Rectal smooth muscle tissue (tissue), 1 donor: ENCODE results near the gene ARHGEF28.

Source experiments
- H3K27ac ChIP-seq: one replicate; pipeline ENCODE4 v1.7.0; 2013; ENCODE audit warnings: low read depth, low read length, inconsistent platforms
- H3K27me3 ChIP-seq: one replicate; pipeline ENCODE4 v1.7.0; 2013; ENCODE audit warnings: low read length; ENCODE audit not compliant: control insufficient read depth, insufficient read depth
- H3K36me3 ChIP-seq: one replicate; pipeline ENCODE4 v1.7.0; 2013; ENCODE audit warnings: low read length; ENCODE audit not compliant: control insufficient read depth, insufficient read depth
- H3K4me1 ChIP-seq: one replicate; pipeline ENCODE4 v1.7.0; 2013; ENCODE audit warnings: low read length; ENCODE audit not compliant: control insufficient read depth, insufficient read depth
- H3K4me3 ChIP-seq: one replicate; pipeline ENCODE4 v1.7.0; 2013; ENCODE audit warnings: low read length
- H3K9ac ChIP-seq: one replicate; pipeline ENCODE4 v1.7.0; 2013; ENCODE audit warnings: low read length

The ARHGEF28 gene

DNA sequence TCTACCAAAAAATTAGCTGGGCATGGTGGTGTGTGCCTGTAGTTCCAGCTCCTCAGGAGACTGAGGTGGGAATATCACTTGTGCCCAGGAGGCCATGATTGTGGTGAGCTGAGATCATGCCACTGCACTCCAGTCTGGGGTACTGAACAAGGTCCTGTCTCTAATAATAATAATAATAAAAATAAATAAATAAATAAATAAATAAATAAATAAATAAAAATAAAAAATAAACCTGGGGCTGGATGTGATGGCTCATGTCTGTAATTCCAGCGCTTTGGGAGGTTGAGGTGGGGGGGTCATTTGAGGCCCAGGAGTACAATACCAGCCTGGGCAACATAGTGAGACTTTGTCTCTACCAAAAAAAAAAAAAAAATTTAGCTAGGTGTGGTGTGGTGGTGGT, 113.7 kb downstream of the ARHGEF28 start:
- Histone ChIP-seq H3K36me3 (no peaks in the 10 kb centered on the region), H3K9ac (no peak overlapping the region), H3K27me3 (no peaks in the 10 kb centered on the region), H3K4me3 (no peak overlapping the region), H3K4me1 (no peaks in the 10 kb centered on the region), H3K27ac (no peak overlapping the region)

- H3K36me3 ChIP-seq = no peaks in the 10 kb centered on the region
- H3K27me3 ChIP-seq = no peaks in the 10 kb centered on the region
- no peaks in the 10 kb centered on the region for H3K4me1 ChIP-seq
- no peak overlapping the region for H3K27ac ChIP-seq
- H3K4me3 ChIP-seq = no peak overlapping the region
- H3K9ac ChIP-seq = no peak overlapping the region
These were observed 114.3 kb downstream of the ARHGEF28 start for GRCh38 chr5:73740274-73740790.

GRCh38 chr5:73743161-73743560, 117.2 kb downstream of the ARHGEF28 start:
- Histone ChIP-seq H3K4me1 (no peaks in the 10 kb centered on the region), H3K36me3 (no peaks in the 10 kb centered on the region), H3K27ac (no peak overlapping the region), H3K9ac (no peak overlapping the region), H3K27me3 (no peaks in the 10 kb centered on the region), H3K4me3 (no peak overlapping the region)

GRCh38 chr5:73745836-73746235, 119.8 kb downstream of the ARHGEF28 start:
- H3K27ac ChIP-seq = no peak overlapping the region
- H3K27me3 ChIP-seq = no peaks in the 10 kb centered on the region
- no peaks in the 10 kb centered on the region for H3K36me3 ChIP-seq
- H3K4me1 ChIP-seq = no peaks in the 10 kb centered on the region
- H3K4me3 ChIP-seq = no peak overlapping the region
- no peak overlapping the region for H3K9ac ChIP-seq

- no peaks in the 10 kb centered on the region for H3K4me1 ChIP-seq
- no peaks in the 10 kb centered on the region for H3K27me3 ChIP-seq
- no peaks in the 10 kb centered on the region for H3K36me3 ChIP-seq
- H3K27ac ChIP-seq = no peak overlapping the region
- no peak overlapping the region for H3K4me3 ChIP-seq
- H3K9ac ChIP-seq = no peak overlapping the region
These were observed 120.6 kb downstream of the ARHGEF28 start for GRCh38 chr5:73746608-73747007.

DNA sequence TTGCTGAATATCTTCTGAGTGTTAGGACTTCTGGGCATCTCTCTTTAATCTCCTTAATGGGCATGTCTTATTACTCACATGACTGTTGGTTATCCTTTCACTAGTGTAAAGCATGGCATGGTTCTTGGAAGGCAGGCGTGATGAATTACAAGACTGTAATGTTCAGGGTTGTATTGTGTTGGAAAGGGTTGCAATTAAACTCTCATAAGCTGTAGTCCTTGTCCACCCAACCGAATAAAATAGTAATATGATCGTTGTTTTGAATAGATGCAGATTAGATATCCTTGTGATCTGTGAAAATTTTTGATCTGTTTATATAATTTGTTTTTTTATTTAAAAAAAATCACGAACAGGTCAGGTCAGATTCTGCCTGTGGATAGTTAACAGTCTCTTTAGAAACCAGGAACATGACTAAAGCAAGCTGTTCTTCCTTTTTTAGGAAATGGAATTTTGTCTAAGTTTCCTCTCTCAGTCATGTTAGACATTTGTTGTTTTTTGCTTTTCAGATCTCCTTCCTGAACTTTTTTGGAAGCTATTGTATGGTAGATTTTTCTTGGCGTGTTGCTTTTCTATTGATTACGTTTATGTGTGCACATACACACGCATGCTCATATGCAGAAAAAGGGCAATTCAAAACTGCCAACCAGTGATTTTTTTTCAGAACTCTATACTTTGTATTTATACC, 121.8 kb downstream of the ARHGEF28 start:
- Histone ChIP-seq H3K4me3 (no peak overlapping the region), H3K27me3 (no peaks in the 10 kb centered on the region), H3K27ac (no peak overlapping the region), H3K9ac (no peak overlapping the region), H3K4me1 (no peaks in the 10 kb centered on the region), H3K36me3 (no peaks in the 10 kb centered on the region)

DNA sequence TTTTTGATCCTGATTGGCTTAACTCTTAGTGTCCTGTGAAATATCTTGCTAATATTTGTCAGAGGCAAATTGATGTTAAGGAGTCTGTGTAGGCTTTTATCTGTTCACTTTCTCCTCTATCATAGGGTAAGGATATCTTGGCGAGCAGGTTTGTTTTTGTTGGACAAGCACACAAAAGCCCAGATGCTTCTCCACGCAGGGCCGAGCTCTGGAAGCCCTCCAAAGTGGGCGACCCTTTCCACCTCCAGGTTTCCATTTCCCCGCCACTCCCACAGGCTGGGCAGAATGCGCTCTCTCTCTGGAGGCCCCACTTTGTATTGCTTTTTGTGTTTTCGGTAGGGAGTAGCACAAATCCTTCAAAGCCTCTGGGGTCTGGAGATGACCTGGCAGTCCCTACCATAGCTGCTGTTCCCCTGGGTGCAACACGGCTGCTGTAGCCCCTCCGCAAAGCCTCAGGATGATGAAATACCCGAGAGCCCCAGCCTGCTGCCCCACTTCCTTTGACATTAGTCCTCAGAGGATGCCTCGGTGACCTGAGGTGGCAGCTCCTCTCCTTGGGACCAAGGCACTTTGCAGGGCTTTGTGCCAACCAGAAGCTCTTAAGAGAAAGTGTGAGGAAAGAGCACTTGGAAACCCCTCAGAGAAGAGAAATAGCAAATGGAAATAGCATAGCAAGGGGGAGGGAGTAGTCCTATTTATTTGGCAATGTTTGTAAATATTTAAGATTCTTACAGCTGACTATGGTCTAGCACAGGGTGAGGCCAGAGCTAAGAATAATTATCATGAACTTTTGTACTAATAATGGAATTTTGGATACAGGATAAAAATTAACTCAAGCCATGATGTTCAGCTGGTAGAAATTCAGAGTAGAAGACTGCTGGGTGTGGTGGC, 122.8 kb downstream of the ARHGEF28 start:
- H3K27me3 ChIP-seq = no peaks in the 10 kb centered on the region
- no peak overlapping the region for H3K27ac ChIP-seq
- no peaks in the 10 kb centered on the region for H3K36me3 ChIP-seq
- H3K4me3 ChIP-seq = no peak overlapping the region
- no peak overlapping the region for H3K9ac ChIP-seq
- no peaks in the 10 kb centered on the region for H3K4me1 ChIP-seq

GRCh38 chr5:73749485-73750270, 123.7 kb downstream of the ARHGEF28 start:
- H3K27me3 ChIP-seq = no peaks in the 10 kb centered on the region
- no peaks in the 10 kb centered on the region for H3K36me3 ChIP-seq
- no peak overlapping the region for H3K4me3 ChIP-seq

DNA sequence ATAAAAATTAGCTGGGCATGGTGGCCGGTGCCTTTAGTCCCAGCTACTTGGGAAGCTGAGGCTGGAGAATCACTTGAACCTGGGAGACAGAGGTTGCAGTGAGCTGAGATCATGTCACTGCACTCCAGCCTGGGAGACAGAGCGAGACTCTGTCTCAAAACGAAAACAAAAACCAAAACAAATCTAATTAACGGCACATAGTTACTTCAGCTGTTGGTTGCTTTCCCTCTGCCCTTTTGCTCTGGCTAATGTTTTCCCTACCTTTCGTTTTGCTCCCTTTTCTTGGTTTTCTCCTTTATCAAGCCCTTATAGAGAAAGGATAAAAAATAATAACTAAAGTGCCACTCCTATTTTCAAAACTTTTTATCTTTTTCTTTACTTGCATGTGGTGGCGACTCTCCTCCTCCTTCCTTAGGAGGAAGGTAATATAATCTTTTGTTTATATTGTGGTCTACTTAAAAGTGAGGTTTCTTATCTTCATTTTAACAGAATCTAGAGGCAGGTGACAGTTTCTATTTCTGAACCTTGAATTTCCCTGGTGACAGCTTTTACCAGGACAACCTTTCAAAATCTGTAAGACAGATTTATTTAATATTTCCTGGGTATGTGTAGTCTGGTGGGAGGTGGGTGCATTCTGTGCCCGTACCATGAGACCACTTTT, 125.4 kb downstream of the ARHGEF28 start:
- Histone ChIP-seq H3K4me1 (no peaks in the 10 kb centered on the region), H3K36me3 (no peaks in the 10 kb centered on the region), H3K27ac (no peak overlapping the region), H3K4me3 (no peak overlapping the region), H3K27me3 (no peaks in the 10 kb centered on the region), H3K9ac (no peak overlapping the region)

More at GRCh38 chr5:73749485-73750270, 123.7 kb downstream of the ARHGEF28 start:
- Histone ChIP-seq H3K9ac (no peak overlapping the region), H3K27ac (no peak overlapping the region), H3K4me1 (no peaks in the 10 kb centered on the region)

DNA sequence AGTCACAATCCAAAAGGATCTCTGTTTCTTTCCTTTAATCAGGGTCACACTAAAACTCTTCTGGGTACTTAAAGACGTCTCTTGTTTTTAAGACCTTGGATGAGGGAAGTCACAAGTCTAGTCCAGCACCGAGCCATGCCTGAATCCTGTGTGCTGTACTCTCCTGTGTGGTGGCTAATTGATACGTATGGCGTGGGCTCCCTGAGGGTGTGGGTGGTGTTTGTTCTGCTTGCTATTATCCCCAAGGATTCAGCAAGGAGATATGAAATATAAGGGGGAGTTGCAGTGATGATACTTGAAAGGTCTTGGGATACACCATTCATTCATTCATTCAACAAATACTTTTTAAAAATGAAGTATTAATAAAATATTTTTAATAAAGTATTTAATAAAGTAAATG, 128.3 kb downstream of the ARHGEF28 start:
- Histone ChIP-seq H3K27me3 (no peaks in the 10 kb centered on the region), H3K9ac (no peak overlapping the region), H3K27ac (no peak overlapping the region), H3K4me1 (no peaks in the 10 kb centered on the region), H3K4me3 (no peak overlapping the region), H3K36me3 (no peaks in the 10 kb centered on the region)

GRCh38 chr5:73757416-73757815, 131.4 kb downstream of the ARHGEF28 start:
- H3K36me3 ChIP-seq = no peaks in the 10 kb centered on the region
- H3K4me1 ChIP-seq = no peaks in the 10 kb centered on the region
- H3K9ac ChIP-seq = no peak overlapping the region
- H3K4me3 ChIP-seq = no peak overlapping the region
- H3K27me3 ChIP-seq = no peaks in the 10 kb centered on the region
- no peak overlapping the region for H3K27ac ChIP-seq

GRCh38 chr5:73759771-73760170, 133.8 kb downstream of the ARHGEF28 start:
- H3K27ac ChIP-seq = no peak overlapping the region
- no peak overlapping the region for H3K9ac ChIP-seq
- H3K4me1 ChIP-seq = no peaks in the 10 kb centered on the region
- no peaks in the 10 kb centered on the region for H3K27me3 ChIP-seq
- no peaks in the 10 kb centered on the region for H3K36me3 ChIP-seq
- no peak overlapping the region for H3K4me3 ChIP-seq
